ENCODE measurements around the gene ZMYM4.
A peak's percentile ranks its signal among the peaks of the same experiment; 100 is the strongest.

ZMYM4 gene

GRCh38 chr1:35266306-35266705, 2.2 kb upstream of the ZMYM4 start:
- TF ChIP-seq TEAD4 (IDR thresholded peaks at IDR 0.05) (no peak), ZBTB7A (IDR thresholded peaks at IDR 0.05; ENCODE audit: low read depth) (no peak), RAD21 (IDR thresholded peaks at IDR 0.05; ENCODE audit: low read depth) (no peak), TAF1 (IDR thresholded peaks at IDR 0.05; ENCODE audit: low read depth) (no peak), CEBPB (IDR thresholded peaks at IDR 0.05) (no peak), YY1 (IDR thresholded peaks at IDR 0.05; ENCODE audit: low read depth) (no peak), TCF12 (IDR thresholded peaks at IDR 0.05; ENCODE audit: low read depth) (no peak), USF1 (IDR thresholded peaks at IDR 0.05) (no peak), CREB1 (IDR thresholded peaks at IDR 0.05; ENCODE audit: low read depth) (no peak), NFIC (IDR thresholded peaks at IDR 0.05) (no peak)
- TF ChIP-seq, protein P1, sequence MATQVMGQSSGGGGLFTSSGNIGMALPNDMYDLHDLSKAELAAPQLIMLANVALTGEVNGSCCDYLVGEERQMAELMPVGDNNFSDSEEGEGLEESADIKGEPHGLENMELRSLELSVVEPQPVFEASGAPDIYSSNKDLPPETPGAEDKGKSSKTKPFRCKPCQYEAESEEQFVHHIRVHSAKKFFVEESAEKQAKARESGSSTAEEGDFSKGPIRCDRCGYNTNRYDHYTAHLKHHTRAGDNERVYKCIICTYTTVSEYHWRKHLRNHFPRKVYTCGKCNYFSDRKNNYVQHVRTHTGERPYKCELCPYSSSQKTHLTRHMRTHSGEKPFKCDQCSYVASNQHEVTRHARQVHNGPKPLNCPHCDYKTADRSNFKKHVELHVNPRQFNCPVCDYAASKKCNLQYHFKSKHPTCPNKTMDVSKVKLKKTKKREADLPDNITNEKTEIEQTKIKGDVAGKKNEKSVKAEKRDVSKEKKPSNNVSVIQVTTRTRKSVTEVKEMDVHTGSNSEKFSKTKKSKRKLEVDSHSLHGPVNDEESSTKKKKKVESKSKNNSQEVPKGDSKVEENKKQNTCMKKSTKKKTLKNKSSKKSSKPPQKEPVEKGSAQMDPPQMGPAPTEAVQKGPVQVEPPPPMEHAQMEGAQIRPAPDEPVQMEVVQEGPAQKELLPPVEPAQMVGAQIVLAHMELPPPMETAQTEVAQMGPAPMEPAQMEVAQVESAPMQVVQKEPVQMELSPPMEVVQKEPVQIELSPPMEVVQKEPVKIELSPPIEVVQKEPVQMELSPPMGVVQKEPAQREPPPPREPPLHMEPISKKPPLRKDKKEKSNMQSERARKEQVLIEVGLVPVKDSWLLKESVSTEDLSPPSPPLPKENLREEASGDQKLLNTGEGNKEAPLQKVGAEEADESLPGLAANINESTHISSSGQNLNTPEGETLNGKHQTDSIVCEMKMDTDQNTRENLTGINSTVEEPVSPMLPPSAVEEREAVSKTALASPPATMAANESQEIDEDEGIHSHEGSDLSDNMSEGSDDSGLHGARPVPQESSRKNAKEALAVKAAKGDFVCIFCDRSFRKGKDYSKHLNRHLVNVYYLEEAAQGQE (IDR thresholded peaks at IDR 0.05; ENCODE audit: low read depth), result no peak
- TF ChIP-seq, protein P2, sequence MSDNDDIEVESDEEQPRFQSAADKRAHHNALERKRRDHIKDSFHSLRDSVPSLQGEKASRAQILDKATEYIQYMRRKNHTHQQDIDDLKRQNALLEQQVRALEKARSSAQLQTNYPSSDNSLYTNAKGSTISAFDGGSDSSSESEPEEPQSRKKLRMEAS (IDR thresholded peaks at IDR 0.05), result no peak

DNA sequence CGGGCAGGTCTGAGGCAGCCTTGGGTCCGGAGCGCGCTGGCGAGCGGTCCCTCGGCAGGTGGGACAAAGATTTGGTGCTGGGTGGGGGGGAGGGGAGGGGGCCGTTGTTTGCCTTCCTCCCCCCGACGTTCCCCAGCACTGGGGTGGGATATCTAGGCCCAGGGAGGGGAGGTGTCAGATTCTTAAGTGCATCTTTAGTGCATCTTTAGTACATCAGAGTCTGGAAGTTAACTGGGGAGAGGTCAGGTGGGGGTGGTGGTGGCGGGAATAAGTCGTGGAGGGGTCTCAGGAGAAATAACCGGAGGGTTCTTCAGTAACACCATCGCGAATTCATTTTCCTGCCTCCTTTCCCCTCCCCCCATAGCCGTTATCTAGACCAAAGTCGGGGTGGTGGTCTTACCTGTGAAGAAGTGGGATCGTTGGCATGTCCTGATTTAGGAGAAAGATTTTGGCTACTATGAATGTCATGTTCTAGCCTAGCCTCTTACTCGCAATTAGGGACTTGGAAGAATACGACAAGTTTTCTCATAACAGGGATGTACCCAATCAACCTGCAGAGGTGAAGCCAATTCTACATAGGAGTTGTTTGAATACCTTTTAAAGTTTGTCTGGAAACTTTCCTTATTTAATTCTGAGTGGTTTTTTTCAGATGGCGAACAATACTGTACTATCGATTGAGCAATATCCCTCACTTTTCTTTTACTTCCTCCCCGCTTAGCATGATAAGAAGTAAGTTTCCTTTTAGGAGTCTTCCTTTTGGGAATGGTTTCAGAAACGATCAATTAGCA, 886 bp downstream of the ZMYM4 start:
- TF ChIP-seq CEBPB (IDR thresholded peaks at IDR 0.05) (peak; percentile 42; the same call in 1 of the 2 replicates), RAD21 (IDR thresholded peaks at IDR 0.05; ENCODE audit: low read depth) (no peak)

DNA sequence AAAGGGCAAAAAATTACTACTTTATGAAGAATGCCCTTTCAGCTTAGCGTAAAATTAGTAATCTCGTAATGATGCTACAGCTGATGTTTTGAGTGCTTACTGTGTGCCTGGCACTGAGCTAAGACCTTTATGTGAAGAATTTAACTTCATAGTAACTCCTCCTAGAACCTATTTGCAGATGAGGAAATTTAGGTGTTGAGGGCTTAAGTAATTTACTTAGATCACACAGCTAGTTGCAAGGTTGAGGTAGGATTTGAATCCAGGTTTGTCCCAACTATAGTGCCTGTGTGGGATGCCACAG, 1.4 kb downstream of the ZMYM4 start:
- TF ChIP-seq TAF1 (IDR thresholded peaks at IDR 0.05; ENCODE audit: low read depth) (no peak), TCF12 (IDR thresholded peaks at IDR 0.05; ENCODE audit: low read depth) (no peak), RAD21 (IDR thresholded peaks at IDR 0.05; ENCODE audit: low read depth) (no peak), ZBTB7A (IDR thresholded peaks at IDR 0.05; ENCODE audit: low read depth) (no peak), EGR1 (IDR thresholded peaks at IDR 0.05) (no peak), NFIC (IDR thresholded peaks at IDR 0.05) (no peak), USF1 (IDR thresholded peaks at IDR 0.05) (no peak), TEAD4 (IDR thresholded peaks at IDR 0.05) (no peak), YY1 (IDR thresholded peaks at IDR 0.05; ENCODE audit: low read depth) (no peak), CREB1 (IDR thresholded peaks at IDR 0.05; ENCODE audit: low read depth) (no peak), CEBPB (IDR thresholded peaks at IDR 0.05) (no peak), FOXM1 (IDR thresholded peaks at IDR 0.05; ENCODE audit: borderline replicate concordance, low read depth) (no peak), EP300 (IDR thresholded peaks at IDR 0.05; ENCODE audit: borderline replicate concordance) (no peak)
- TF ChIP-seq, protein P2 (IDR thresholded peaks at IDR 0.05), result no peak
- TF ChIP-seq, protein P1 (IDR thresholded peaks at IDR 0.05; ENCODE audit: low read depth), result no peak

- TF ChIP-seq EP300 (IDR thresholded peaks at IDR 0.05; ENCODE audit: borderline replicate concordance), result no peak
- no peak for TF ChIP-seq TAF1 (IDR thresholded peaks at IDR 0.05; ENCODE audit: low read depth)
- TF ChIP-seq USF1 (IDR thresholded peaks at IDR 0.05), result no peak
- no peak for TF ChIP-seq YY1 (IDR thresholded peaks at IDR 0.05; ENCODE audit: low read depth)
- TF ChIP-seq TCF12 (IDR thresholded peaks at IDR 0.05; ENCODE audit: low read depth), result no peak
- TF ChIP-seq, protein P1 (IDR thresholded peaks at IDR 0.05; ENCODE audit: low read depth), result no peak
- TF ChIP-seq NFIC (IDR thresholded peaks at IDR 0.05), result no peak
- no peak for TF ChIP-seq FOXM1 (IDR thresholded peaks at IDR 0.05; ENCODE audit: borderline replicate concordance, low read depth)
- TF ChIP-seq ZBTB7A (IDR thresholded peaks at IDR 0.05; ENCODE audit: low read depth), result no peak
These were observed 2.3 kb downstream of the ZMYM4 start for GRCh38 chr1:35270836-35271235.

Measured in Ishikawa (cell line).